CD4-positive, alpha-beta T cell treated with Interleukin-17A for 1 hour (primary cell): ENCODE data around the gene TRAF6.
"Not testable (repeated sequence)": the region's sequence is repeated elsewhere in the genome, so short reads cannot be mapped to it uniquely, and the experiment has no call there.

ENCODE experiments used
- DNase-seq: peaks from one replicate; pipeline ENCODE4 v3.0.0-alpha.2; 2020

The TRAF6 gene

GRCh38 chr11:36509694-36510593 is at the start of gene TRAF6:
Gene TRAF6, minus strand, starts transcription at chr11:36510272. Its CDS starts 8,757 bp downstream, at chr11:36501515.
- peak; percentile 87 for DNase-seq

DNA sequence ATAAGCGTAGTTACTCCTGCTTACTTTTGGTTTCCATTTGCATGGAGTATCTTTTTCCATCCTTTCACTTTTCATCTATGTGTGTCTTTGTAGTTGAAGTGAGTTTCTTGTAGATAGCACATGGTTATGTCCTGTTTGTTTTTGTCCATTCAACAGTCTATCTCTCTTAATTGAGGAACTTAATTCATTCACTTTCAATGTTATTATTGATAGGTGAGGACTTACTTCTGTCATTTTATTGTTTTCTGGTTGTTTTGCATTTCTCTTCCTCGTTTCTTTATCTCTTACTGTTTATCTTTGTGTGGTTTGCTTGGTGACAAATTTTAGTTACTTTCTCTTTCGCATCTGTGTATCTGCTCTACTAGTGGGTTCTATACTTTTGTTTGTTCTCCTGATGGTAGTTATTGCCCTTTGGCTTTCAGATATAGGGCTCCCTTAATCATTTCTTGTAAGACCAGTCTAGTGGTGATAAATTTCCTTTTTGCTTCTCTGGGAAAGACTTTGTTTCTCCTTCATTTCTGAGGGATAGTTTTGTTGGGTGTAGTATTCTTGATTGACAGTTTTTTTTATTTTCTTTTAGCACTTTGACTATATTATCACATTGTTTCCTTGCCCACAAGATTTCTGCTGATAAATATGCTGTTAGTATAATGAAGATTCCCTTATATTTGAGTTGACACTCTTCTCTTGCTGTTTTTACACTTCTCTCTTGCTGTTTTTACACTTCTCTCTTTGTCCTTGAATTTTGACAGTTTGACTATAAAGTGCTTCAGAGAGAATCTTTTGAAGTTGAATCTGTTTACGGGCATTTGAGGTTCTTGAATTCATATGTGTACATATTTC is 48.7 kb upstream of the TRAF6 start:
- DNase-seq: peak; percentile 49

DNA sequence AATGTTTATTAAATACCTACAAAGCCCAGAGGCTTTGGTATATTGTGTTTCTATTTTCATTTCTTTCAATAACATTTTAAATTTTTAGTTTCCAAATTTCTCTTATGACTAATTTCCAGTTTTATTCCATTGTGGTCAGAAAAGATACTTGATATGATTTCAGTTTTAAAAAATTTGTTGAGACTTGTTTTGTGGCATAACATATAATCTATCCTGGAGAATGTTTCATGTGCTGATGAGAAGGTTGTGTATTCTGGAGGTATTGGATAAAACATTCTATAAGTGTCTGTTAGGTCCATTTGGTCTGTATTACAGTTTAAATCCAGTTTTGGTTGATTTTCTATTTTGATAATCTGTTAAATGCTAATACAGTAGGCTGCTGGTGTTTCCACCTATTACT is 47.9 kb upstream of the TRAF6 start:
- no peak for DNase-seq

DNA sequence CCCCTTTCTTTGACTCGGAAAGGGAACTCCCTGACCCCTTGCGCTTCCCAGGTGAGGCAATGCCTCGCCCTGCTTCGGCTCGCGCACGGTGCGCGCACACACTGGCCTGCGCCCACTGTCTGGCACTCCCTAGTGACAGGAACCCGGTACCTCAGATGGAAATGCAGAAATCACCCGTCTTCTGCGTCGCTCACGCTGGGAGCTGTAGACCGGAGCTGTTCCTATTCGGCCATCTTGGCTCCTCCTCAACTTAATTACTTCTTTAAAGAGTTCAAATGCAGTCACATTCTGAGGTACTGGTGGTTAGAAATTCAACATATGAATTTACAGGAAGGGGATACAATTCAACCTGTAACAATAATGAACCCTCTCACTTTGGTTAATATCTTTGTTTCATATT is 47.3 kb upstream of the TRAF6 start:
- DNase-seq: not testable (repeated sequence)

GRCh38 chr11:36550385-36551115 is 40.5 kb upstream of the TRAF6 start:
- no peak for DNase-seq

GRCh38 chr11:36540998-36541397 is 30.9 kb upstream of the TRAF6 start:
- DNase-seq: peak; percentile 40

GRCh38 chr11:36534276-36534840 is 24.3 kb upstream of the TRAF6 start:
- no peak for DNase-seq

GRCh38 chr11:36532941-36533601 is 23.0 kb upstream of the TRAF6 start:
- no peak for DNase-seq

DNA sequence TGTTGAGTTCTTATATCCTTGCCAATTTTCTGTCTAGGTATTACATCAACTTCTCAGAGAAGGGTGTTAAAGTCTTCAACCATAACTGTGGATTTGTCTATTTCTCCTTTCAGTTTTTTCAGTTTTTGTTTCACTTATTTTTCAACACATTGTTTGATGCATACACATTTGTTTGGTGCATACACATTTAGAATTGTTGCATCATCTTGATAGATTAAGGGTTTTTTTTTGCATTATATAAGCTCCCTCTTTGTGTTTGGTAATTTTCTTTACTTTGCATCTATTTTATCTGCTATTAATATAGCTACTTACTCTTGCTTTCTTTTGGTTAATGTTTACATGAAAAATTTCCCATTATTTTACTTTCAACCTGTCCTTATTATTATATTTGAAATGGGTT is 20.8 kb upstream of the TRAF6 start:
- no peak for DNase-seq

- no peak for DNase-seq
These were observed 3.9 kb upstream of the TRAF6 start for GRCh38 chr11:36513965-36514364.

DNA sequence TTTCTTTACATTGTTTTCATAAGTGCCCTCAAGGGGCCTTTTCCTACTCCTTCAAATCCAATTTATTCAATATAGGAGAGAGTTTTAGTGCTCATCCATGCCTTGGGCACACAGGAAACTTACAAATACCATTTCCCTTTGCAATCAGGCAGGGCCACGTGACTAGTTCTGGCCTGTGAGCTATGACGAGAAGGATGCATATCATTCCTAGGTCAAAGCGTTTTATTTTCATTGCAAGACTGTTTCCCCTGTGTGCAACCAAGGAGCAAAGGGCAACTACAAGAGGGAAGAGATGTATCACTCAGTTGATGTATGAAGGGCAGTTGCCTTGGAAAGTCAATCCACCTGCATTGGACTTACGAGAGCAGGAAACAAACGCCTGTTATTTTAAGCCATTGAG is 1.9 kb upstream of the TRAF6 start:
- DNase-seq: no peak

- not testable (repeated sequence) for DNase-seq
These were observed 990 bp upstream of the TRAF6 start for GRCh38 chr11:36511062-36511461.

- no peak for DNase-seq
These were observed 496 bp upstream of the TRAF6 start for GRCh38 chr11:36510594-36510942.

GRCh38 chr11:36509201-36509639 is 852 bp downstream of the TRAF6 start:
- peak; percentile 60 for DNase-seq

GRCh38 chr11:36508743-36509142 is 1.3 kb downstream of the TRAF6 start:
- DNase-seq: no peak

DNA sequence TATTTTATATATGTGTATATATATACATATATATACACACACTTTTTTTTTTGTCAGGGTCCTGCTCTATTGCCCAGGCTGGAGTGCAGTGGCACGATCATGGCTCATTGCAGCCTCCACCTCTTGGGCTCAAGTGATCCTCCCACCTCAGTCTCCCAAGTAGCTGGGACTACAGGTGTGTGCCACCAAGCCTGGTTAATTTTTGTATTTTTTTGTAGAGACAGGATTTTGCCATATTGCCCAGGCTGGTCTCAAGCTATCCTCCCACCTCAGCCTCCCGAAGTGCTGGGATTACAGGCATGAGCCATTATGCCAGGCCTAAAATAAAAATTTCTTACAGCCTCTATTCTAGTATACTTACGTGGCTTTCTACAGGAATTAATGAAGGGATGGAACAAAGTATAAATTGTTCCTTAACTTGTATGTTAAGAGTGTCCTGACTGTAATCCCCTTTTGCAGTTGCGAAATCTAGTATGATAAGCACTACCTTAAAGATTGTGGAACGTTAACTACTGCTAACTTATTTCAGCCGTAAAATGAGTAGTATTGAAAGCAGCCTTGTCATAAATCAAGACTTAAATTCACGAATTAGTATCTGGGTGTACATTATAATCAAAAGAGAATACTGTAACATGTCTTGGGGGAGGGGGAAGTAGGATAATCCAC is 2.1 kb downstream of the TRAF6 start:
- DNase-seq: no peak

- no peak for DNase-seq
These were observed 8.8 kb downstream of the TRAF6 start for GRCh38 chr11:36501236-36501635.

GRCh38 chr11:36500315-36500721 is 9.8 kb downstream of the TRAF6 start:
- DNase-seq: no peak

DNA sequence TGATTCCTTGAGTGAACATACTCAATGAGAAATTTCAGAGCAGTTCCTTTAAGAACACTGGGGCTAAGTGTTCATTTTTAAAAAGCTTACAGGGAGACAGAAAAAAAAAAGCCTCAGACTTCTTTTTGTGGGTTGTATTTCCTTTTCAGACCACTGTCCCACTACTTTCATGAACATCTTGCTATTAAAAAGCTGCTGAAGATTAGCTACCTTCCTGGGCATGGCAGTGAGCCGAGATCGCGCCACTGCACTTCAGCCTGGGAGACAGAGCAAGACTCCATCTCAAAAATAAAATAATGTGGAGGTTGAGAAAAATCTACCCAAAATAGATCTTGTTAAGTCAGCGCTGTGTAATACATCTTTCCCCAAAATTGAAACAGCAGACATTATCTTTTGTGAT is 10.8 kb downstream of the TRAF6 start:
- DNase-seq: no peak

GRCh38 chr11:36498721-36499120 is 11.4 kb downstream of the TRAF6 start:
- no peak for DNase-seq

DNA sequence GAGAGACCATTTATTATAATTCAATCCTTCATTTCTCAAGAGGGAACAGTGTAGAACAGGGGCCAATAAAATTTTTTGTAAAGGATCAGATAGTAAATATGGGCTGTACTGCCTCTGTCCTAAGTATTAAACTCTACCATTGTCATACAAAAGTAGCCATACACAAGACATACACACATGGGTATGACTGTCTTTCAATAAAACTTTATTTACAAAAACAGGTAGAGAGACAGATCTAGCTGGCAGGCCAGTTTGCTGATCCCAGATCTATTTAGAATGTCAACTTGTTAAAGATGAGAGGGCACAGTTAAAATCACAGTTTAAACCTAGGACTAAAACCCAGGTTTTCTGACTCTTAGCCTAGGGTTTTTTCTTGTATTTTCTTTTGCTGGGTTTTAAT is 16.7 kb downstream of the TRAF6 start:
- DNase-seq: no peak
